ENCODE measurements around the gene RPS10. TPM values are rescaled to one million over a fixed set of nuclear protein-coding genes. Genes with fewer than 3 reads are reported as not detected.
A peak's percentile ranks its signal among the peaks of the same experiment; 100 is the strongest.

The RPS10 gene
- total and polyA plus RNA-seq, 2 experiments from 2014 or later: 1,755 to 2,175 TPM

DNA sequence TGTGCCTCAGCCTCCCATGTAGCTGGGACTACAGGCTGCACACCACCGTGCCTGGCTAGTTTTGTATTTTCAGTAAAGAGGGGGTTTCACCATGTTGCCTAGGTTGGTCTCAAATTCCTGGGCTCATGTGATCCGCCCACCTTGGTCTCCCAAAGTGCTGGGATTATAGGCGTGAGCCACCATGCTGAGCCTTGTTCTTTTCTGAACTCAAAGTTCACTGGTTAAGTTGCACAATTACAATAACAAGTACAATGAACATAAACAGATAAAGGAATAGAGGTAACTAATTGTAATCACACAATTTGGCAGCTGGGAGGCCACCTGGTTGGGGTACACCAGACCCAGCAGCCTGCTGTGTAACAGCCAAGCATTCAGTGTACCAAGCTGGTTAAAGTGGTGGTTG is 40.1 kb downstream of the RPS10 start:
- TF ChIP-seq, protein P1, sequence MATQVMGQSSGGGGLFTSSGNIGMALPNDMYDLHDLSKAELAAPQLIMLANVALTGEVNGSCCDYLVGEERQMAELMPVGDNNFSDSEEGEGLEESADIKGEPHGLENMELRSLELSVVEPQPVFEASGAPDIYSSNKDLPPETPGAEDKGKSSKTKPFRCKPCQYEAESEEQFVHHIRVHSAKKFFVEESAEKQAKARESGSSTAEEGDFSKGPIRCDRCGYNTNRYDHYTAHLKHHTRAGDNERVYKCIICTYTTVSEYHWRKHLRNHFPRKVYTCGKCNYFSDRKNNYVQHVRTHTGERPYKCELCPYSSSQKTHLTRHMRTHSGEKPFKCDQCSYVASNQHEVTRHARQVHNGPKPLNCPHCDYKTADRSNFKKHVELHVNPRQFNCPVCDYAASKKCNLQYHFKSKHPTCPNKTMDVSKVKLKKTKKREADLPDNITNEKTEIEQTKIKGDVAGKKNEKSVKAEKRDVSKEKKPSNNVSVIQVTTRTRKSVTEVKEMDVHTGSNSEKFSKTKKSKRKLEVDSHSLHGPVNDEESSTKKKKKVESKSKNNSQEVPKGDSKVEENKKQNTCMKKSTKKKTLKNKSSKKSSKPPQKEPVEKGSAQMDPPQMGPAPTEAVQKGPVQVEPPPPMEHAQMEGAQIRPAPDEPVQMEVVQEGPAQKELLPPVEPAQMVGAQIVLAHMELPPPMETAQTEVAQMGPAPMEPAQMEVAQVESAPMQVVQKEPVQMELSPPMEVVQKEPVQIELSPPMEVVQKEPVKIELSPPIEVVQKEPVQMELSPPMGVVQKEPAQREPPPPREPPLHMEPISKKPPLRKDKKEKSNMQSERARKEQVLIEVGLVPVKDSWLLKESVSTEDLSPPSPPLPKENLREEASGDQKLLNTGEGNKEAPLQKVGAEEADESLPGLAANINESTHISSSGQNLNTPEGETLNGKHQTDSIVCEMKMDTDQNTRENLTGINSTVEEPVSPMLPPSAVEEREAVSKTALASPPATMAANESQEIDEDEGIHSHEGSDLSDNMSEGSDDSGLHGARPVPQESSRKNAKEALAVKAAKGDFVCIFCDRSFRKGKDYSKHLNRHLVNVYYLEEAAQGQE (IDR thresholded peaks at IDR 0.05; ENCODE audit: unreplicated experiment): no peak
- TF ChIP-seq, protein P2, sequence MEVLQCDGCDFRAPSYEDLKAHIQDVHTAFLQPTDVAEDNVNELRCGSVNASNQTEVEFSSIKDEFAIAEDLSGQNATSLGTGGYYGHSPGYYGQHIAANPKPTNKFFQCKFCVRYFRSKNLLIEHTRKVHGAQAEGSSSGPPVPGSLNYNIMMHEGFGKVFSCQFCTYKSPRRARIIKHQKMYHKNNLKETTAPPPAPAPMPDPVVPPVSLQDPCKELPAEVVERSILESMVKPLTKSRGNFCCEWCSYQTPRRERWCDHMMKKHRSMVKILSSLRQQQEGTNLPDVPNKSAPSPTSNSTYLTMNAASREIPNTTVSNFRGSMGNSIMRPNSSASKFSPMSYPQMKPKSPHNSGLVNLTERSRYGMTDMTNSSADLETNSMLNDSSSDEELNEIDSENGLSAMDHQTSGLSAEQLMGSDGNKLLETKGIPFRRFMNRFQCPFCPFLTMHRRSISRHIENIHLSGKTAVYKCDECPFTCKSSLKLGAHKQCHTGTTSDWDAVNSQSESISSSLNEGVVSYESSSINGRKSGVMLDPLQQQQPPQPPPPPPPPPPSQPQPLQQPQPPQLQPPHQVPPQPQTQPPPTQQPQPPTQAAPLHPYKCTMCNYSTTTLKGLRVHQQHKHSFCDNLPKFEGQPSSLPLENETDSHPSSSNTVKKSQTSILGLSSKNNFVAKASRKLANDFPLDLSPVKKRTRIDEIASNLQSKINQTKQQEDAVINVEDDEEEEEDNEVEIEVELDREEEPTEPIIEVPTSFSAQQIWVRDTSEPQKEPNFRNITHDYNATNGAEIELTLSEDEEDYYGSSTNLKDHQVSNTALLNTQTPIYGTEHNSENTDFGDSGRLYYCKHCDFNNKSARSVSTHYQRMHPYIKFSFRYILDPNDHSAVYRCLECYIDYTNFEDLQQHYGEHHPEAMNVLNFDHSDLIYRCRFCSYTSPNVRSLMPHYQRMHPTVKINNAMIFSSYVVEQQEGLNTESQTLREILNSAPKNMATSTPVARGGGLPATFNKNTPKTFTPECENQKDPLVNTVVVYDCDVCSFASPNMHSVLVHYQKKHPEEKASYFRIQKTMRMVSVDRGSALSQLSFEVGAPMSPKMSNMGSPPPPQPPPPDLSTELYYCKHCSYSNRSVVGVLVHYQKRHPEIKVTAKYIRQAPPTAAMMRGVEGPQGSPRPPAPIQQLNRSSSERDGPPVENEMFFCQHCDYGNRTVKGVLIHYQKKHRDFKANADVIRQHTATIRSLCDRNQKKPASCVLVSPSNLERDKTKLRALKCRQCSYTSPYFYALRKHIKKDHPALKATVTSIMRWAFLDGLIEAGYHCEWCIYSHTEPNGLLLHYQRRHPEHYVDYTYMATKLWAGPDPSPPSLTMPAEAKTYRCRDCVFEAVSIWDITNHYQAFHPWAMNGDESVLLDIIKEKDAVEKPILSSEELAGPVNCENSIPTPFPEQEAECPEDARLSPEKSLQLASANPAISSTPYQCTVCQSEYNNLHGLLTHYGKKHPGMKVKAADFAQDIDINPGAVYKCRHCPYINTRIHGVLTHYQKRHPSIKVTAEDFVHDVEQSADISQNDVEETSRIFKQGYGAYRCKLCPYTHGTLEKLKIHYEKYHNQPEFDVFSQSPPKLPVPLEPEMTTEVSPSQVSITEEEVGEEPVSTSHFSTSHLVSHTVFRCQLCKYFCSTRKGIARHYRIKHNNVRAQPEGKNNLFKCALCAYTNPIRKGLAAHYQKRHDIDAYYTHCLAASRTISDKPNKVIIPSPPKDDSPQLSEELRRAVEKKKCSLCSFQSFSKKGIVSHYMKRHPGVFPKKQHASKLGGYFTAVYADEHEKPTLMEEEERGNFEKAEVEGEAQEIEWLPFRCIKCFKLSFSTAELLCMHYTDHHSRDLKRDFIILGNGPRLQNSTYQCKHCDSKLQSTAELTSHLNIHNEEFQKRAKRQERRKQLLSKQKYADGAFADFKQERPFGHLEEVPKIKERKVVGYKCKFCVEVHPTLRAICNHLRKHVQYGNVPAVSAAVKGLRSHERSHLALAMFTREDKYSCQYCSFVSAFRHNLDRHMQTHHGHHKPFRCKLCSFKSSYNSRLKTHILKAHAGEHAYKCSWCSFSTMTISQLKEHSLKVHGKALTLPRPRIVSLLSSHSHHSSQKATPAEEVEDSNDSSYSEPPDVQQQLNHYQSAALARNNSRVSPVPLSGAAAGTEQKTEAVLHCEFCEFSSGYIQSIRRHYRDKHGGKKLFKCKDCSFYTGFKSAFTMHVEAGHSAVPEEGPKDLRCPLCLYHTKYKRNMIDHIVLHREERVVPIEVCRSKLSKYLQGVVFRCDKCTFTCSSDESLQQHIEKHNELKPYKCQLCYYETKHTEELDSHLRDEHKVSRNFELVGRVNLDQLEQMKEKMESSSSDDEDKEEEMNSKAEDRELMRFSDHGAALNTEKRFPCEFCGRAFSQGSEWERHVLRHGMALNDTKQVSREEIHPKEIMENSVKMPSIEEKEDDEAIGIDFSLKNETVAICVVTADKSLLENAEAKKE (CRISPR knock-in tag; IDR thresholded peaks at IDR 0.05): no peak
- TF ChIP-seq ZNF331 (CRISPR knock-in tag; IDR thresholded peaks at IDR 0.05; ENCODE audit: low read depth): peak; percentile 48; the same call in 1 of the 2 replicates
- no peaks in the 10 kb centered on the region for H3K27me3 ChIP-seq (ENCODE audit: insufficient read depth)
- ATAC-seq (peak; percentile 26), DNase-seq (ENCODE audit: low spot score) (no peak)
- Mint-ChIP-seq H3K4me1 (peaks cover 37% of the 10 kb centered on the region), H3K9me3 (no peaks in the 10 kb centered on the region; the same call in 2 of the 3 replicates), H3K36me3 (ENCODE audit: low read depth) (no peaks in the 10 kb centered on the region; the same call in 2 of the 3 replicates), H3K4me3 (no peak overlapping the region), H3K27ac (peak overlapping the region; percentile 59; the same call in 1 of the 2 replicates), H3K27me3 (ENCODE audit: insufficient read depth, low read depth, poor library complexity) (no peaks in the 10 kb centered on the region)
- H3K9me2 ChIP-seq (ENCODE audit: insufficient read depth): no peaks in the 10 kb centered on the region
- H3F3A ChIP-seq (replicated peaks; ENCODE audit: low read depth): no peaks in the 10 kb centered on the region
- H3K79me2 ChIP-seq (replicated peaks; ENCODE audit: insufficient read depth): peaks cover 100% of the 10 kb centered on the region
- H3K4me2 ChIP-seq: no peak overlapping the region
- peaks cover 30% of the 10 kb centered on the region; the same call in 1 of the 2 replicates for H4K20me1 ChIP-seq (replicated peaks; ENCODE audit: insufficient read depth)
- H3K4me3 ChIP-seq: no peak overlapping the region
- no peaks in the 10 kb centered on the region for H3K36me3 ChIP-seq (ENCODE audit: insufficient read depth)
- peaks cover 30% of the 10 kb centered on the region for H3K4me1 ChIP-seq (ENCODE audit: insufficient read depth)
- H2AFZ ChIP-seq: no peak overlapping the region
- H3K27ac ChIP-seq (ENCODE audit: low read depth): peak overlapping the region; percentile 60; the same call in 1 of the 2 replicates

Data from GM23338 (cell line).